HEK293T (cell line): ENCODE results near the gene CAMK1D.

Experiments
- BHLHE40 ChIP-seq: fragments of 450-650 bp; IDR thresholded peaks from 2 replicates; pipeline ENCODE4 v1.6.1; 2016; ENCODE audit warnings: mild to moderate bottlenecking, moderate library complexity, borderline replicate concordance
- CTBP1 ChIP-seq: fragments of 450-650 bp; IDR thresholded peaks from 2 replicates; pipeline ENCODE4 v1.6.1; 2016; ENCODE audit warnings: borderline replicate concordance
- ELF4 ChIP-seq: fragments of 450-650 bp; IDR thresholded peaks from 2 replicates; pipeline ENCODE4 v1.6.1; 2017; ENCODE audit warnings: antibody characterized with exemption
- FOXA1 ChIP-seq: fragments of 450-650 bp; IDR thresholded peaks from 2 replicates; pipeline ENCODE4 v1.6.1; 2016; ENCODE audit warnings: mild to moderate bottlenecking
- FOXK2 ChIP-seq: fragments of 450-650 bp; IDR thresholded peaks from 2 replicates; pipeline ENCODE4 v1.6.1; 2016; ENCODE audit warnings: mild to moderate bottlenecking
- FOXM1 ChIP-seq: fragments of 450-650 bp; IDR thresholded peaks from 2 replicates; pipeline ENCODE4 v1.6.1; 2017; ENCODE audit warnings: mild to moderate bottlenecking, borderline replicate concordance
- HDGF ChIP-seq: fragments of 450-650 bp; IDR thresholded peaks from 2 replicates; pipeline ENCODE4 v1.6.1; 2017; ENCODE audit warnings: antibody characterized with exemption, borderline replicate concordance
- SP1 ChIP-seq: fragments of 450-650 bp; IDR thresholded peaks from 2 replicates; pipeline ENCODE4 v1.6.1; 2017
- TARDBP ChIP-seq: fragments of 450-650 bp; IDR thresholded peaks from 2 replicates; pipeline ENCODE4 v1.6.1; 2016

DNA sequence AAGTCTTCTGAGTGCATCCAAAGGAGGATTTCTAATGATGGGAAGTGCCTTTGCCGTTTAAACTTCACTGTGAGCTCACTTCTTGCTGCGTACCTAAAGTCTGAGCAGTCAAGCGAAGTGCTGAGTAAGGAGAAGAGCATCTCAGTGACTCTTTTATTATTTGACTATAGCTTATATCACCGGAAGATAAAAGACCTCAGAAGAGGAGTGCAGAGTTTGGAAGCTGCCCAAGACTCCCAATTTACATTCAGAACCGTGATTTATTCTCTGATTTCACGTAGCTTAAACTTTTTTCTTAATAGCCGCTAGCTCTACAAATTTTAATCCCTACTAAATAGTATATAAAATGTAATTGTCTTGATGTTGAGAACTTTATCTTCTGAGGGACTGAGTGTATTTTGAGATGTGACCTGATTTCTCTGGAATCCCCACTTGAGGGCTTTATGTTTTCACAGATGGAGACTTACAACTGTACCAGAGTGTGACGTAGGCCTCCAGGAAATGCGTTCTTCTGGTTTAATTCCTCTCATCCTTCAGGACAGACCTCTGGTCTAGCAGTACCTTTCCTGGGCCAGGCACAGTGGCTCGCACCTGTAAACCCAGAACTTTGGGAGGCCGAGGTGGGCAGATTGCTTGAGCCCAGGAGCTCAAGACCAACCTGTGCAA lies 51.1 kb downstream of the CAMK1D start:
- no peak for TF ChIP-seq SP1
- no peak for TF ChIP-seq CTBP1
- TF ChIP-seq FOXK2 = no peak
- TF ChIP-seq HDGF = no peak
- TF ChIP-seq TARDBP = no peak
- TF ChIP-seq FOXM1 = no peak
- no peak for TF ChIP-seq BHLHE40
- TF ChIP-seq FOXA1 = no peak
- TF ChIP-seq ELF4 = no peak
